Karpas-422 (cell line): Measurements from ENCODE around the gene SUSD4. TPM values are rescaled to one million over a fixed set of nuclear protein-coding genes. Genes with fewer than 3 reads are reported as not detected.

Experiments used
- DNase-seq: peaks from one replicate; pipeline ENCODE4 v3.0.0-alpha.2; 2015
- H2AFZ ChIP-seq: fragments of 200-600 bp; sonication (generic); 2 replicates; pipeline ENCODE4 v1.6.1; 2014; ENCODE audit warnings: antibody characterized with exemption, low read length, mixed read lengths
- H3K27ac ChIP-seq: fragments of 200-600 bp; sonication (generic); 2 replicates; pipeline ENCODE4 v1.5.1; 2014; ENCODE audit warnings: mild to moderate bottlenecking, low read length, moderate library complexity
- H3K27me3 ChIP-seq: fragments of 200-600 bp; sonication (generic); 2 replicates; pipeline ENCODE4 v1.6.1; 2014; ENCODE audit warnings: low read length, mixed read lengths
- H3K36me3 ChIP-seq: fragments of 200-600 bp; sonication (generic); 2 replicates; pipeline ENCODE4 v1.6.1; 2014; ENCODE audit warnings: low read length, mixed read lengths; ENCODE audit not compliant: insufficient read depth
- H3K4me1 ChIP-seq: fragments of 200-600 bp; sonication (generic); 2 replicates; pipeline ENCODE4 v1.6.1; 2014; ENCODE audit warnings: mild to moderate bottlenecking, low read length, mixed read lengths
- H3K4me2 ChIP-seq: fragments of 200-600 bp; sonication (generic); 2 replicates; pipeline ENCODE4 v1.6.1; 2014; ENCODE audit warnings: low read length, low read depth, mild to moderate bottlenecking; ENCODE audit not compliant: poor library complexity, severe bottlenecking
- H3K4me3 ChIP-seq: fragments of 200-600 bp; sonication (generic); 2 replicates; pipeline ENCODE4 v1.5.1; 2014; ENCODE audit warnings: mild to moderate bottlenecking, antibody characterized with exemption, low read length, mixed read lengths
- H3K79me2 ChIP-seq: fragments of 200-600 bp; sonication (generic); 2 replicates; pipeline ENCODE4 v1.6.1; 2014; ENCODE audit warnings: mild to moderate bottlenecking, low read length, mixed read lengths
- H3K9ac ChIP-seq: fragments of 200-600 bp; sonication (generic); 2 replicates; pipeline ENCODE4 v1.6.0; 2014; ENCODE audit warnings: low read length
- H3K9me2 ChIP-seq: fragments of 200-600 bp; sonication (generic), shearing (Covaris generic); replicated peaks from 2 replicates; pipeline ENCODE4 v1.6.0; 2014; ENCODE audit warnings: mild to moderate bottlenecking, low read length, moderate library complexity; ENCODE audit not compliant: insufficient read depth
- H3K9me3 ChIP-seq: fragments of 300-700, 200-600 bp; sonication (generic); 2 replicates; pipeline ENCODE4 v1.6.1; 2014; ENCODE audit warnings: low read length, mixed read lengths
- H4K20me1 ChIP-seq: fragments of 200-600 bp; sonication (generic); 2 replicates; pipeline ENCODE4 v1.6.1; 2014; ENCODE audit warnings: mild to moderate bottlenecking, antibody characterized with exemption, low read length, low read depth; ENCODE audit not compliant: insufficient read depth
- total RNA-seq: library from RNA; depleted of rRNA; stranded (reverse); fragments of >200 nt; shearing (Covaris generic); gene quantifications from 2 replicates; pipeline ENCODE4 v1.2.3, GENCODE V29; 2014; ENCODE audit warnings: low replicate concordance

Gene SUSD4
- total RNA-seq, 1 experiment from 2014 or later, result 0.34 TPM

- Histone ChIP-seq H3K27ac (no peak overlapping the region), H3K9me2 (no peaks in the 10 kb centered on the region), H2AFZ (no peak overlapping the region), H3K27me3 (no peaks in the 10 kb centered on the region), H3K4me1 (peaks cover 10% of the 10 kb centered on the region), H3K4me2 (no peak overlapping the region), H3K9ac (no peak overlapping the region), H4K20me1 (no peaks in the 10 kb centered on the region), H3K79me2 (no peaks in the 10 kb centered on the region), H3K36me3 (no peaks in the 10 kb centered on the region; the same call in 1 of the 2 replicates), H3K4me3 (no peak overlapping the region), H3K9me3 (no peaks in the 10 kb centered on the region)
- no peak for DNase-seq
These were observed 147.9 kb downstream of the SUSD4 start for GRCh38 chr1:223216074-223216473.

GRCh38 chr1:223215026-223215425 lies 148.9 kb downstream of the SUSD4 start:
- Histone ChIP-seq H3K27me3 (no peaks in the 10 kb centered on the region), H3K36me3 (no peaks in the 10 kb centered on the region; the same call in 1 of the 2 replicates), H3K9ac (no peak overlapping the region), H3K9me2 (no peaks in the 10 kb centered on the region), H3K9me3 (no peaks in the 10 kb centered on the region), H2AFZ (no peak overlapping the region), H3K4me2 (no peak overlapping the region), H3K79me2 (no peaks in the 10 kb centered on the region), H3K27ac (no peak overlapping the region), H3K4me1 (peaks cover 7% of the 10 kb centered on the region; the same call in 1 of the 2 replicates), H3K4me3 (no peak overlapping the region), H4K20me1 (no peaks in the 10 kb centered on the region)
- no peak for DNase-seq

GRCh38 chr1:223214261-223214807 lies 149.6 kb downstream of the SUSD4 start:
- H3K27ac ChIP-seq, result no peak overlapping the region
- no peaks in the 10 kb centered on the region; the same call in 1 of the 2 replicates for H3K36me3 ChIP-seq
- DNase-seq, result no peak
- no peak overlapping the region for H3K4me2 ChIP-seq
- H3K9me2 ChIP-seq, result no peaks in the 10 kb centered on the region
- H4K20me1 ChIP-seq, result no peaks in the 10 kb centered on the region
- H3K79me2 ChIP-seq, result no peaks in the 10 kb centered on the region
- no peak overlapping the region for H2AFZ ChIP-seq
- peaks cover 7% of the 10 kb centered on the region; the same call in 1 of the 2 replicates for H3K4me1 ChIP-seq
- no peaks in the 10 kb centered on the region for H3K9me3 ChIP-seq
- no peak overlapping the region for H3K4me3 ChIP-seq
- no peak overlapping the region for H3K9ac ChIP-seq
- no peaks in the 10 kb centered on the region for H3K27me3 ChIP-seq

- no peak overlapping the region for H3K4me2 ChIP-seq
These were observed 151.5 kb downstream of the SUSD4 start for GRCh38 chr1:223212441-223212840.

GRCh38 chr1:223211323-223211985 lies 152.5 kb downstream of the SUSD4 start:
- H3K4me2 ChIP-seq, result no peak overlapping the region
- H3K9me2 ChIP-seq, result no peaks in the 10 kb centered on the region

More at GRCh38 chr1:223212441-223212840, 151.5 kb downstream of the SUSD4 start:
- Histone ChIP-seq H3K9ac (no peak overlapping the region), H3K4me3 (no peak overlapping the region), H3K36me3 (no peaks in the 10 kb centered on the region), H3K4me1 (peaks cover 18% of the 10 kb centered on the region), H2AFZ (no peak overlapping the region), H4K20me1 (no peaks in the 10 kb centered on the region), H3K9me2 (no peaks in the 10 kb centered on the region), H3K79me2 (no peaks in the 10 kb centered on the region), H3K9me3 (no peaks in the 10 kb centered on the region), H3K27me3 (no peaks in the 10 kb centered on the region), H3K27ac (no peak overlapping the region)
- no peak for DNase-seq

GRCh38 chr1:223210788-223211120 lies 153.2 kb downstream of the SUSD4 start:
- Histone ChIP-seq H3K79me2 (no peaks in the 10 kb centered on the region), H3K9ac (no peak overlapping the region), H4K20me1 (no peaks in the 10 kb centered on the region), H2AFZ (no peak overlapping the region), H3K27ac (no peak overlapping the region), H3K9me2 (no peaks in the 10 kb centered on the region), H3K36me3 (no peaks in the 10 kb centered on the region), H3K4me3 (no peak overlapping the region), H3K27me3 (no peaks in the 10 kb centered on the region), H3K4me1 (peaks cover 11% of the 10 kb centered on the region), H3K4me2 (no peak overlapping the region), H3K9me3 (no peaks in the 10 kb centered on the region)
- DNase-seq, result no peak

More at GRCh38 chr1:223211323-223211985, 152.5 kb downstream of the SUSD4 start:
- no peak overlapping the region for H3K27ac ChIP-seq
- peaks cover 13% of the 10 kb centered on the region for H3K4me1 ChIP-seq
- DNase-seq, result no peak
- H3K4me3 ChIP-seq, result no peak overlapping the region
- no peaks in the 10 kb centered on the region for H3K36me3 ChIP-seq
- H3K79me2 ChIP-seq, result no peaks in the 10 kb centered on the region
- H2AFZ ChIP-seq, result no peak overlapping the region
- H3K9ac ChIP-seq, result no peak overlapping the region
- H3K27me3 ChIP-seq, result no peaks in the 10 kb centered on the region
- H4K20me1 ChIP-seq, result no peaks in the 10 kb centered on the region
- no peaks in the 10 kb centered on the region for H3K9me3 ChIP-seq

- H3K27me3 ChIP-seq, result no peaks in the 10 kb centered on the region
- no peaks in the 10 kb centered on the region for H3K9me3 ChIP-seq
- H3K27ac ChIP-seq, result no peak overlapping the region
- DNase-seq, result no peak
- H3K9me2 ChIP-seq, result no peaks in the 10 kb centered on the region
- H3K79me2 ChIP-seq, result no peaks in the 10 kb centered on the region
- H2AFZ ChIP-seq, result no peak overlapping the region
- peaks cover 11% of the 10 kb centered on the region for H3K4me1 ChIP-seq
- no peak overlapping the region for H3K9ac ChIP-seq
- H3K36me3 ChIP-seq, result no peaks in the 10 kb centered on the region
- no peak overlapping the region for H3K4me2 ChIP-seq
- H3K4me3 ChIP-seq, result no peak overlapping the region
- H4K20me1 ChIP-seq, result no peaks in the 10 kb centered on the region
These were observed 153.8 kb downstream of the SUSD4 start for GRCh38 chr1:223209992-223210787.

- H4K20me1 ChIP-seq, result no peaks in the 10 kb centered on the region
- H3K4me3 ChIP-seq, result no peak overlapping the region
- no peaks in the 10 kb centered on the region for H3K9me3 ChIP-seq
- DNase-seq, result no peak
- no peak overlapping the region for H3K27ac ChIP-seq
- H2AFZ ChIP-seq, result no peak overlapping the region
- H3K4me1 ChIP-seq, result peaks cover 11% of the 10 kb centered on the region
- no peak overlapping the region for H3K4me2 ChIP-seq
- H3K9ac ChIP-seq, result no peak overlapping the region
- H3K36me3 ChIP-seq, result no peaks in the 10 kb centered on the region
- H3K27me3 ChIP-seq, result no peaks in the 10 kb centered on the region
- no peaks in the 10 kb centered on the region for H3K79me2 ChIP-seq
- H3K9me2 ChIP-seq, result no peaks in the 10 kb centered on the region
These were observed 154.6 kb downstream of the SUSD4 start for GRCh38 chr1:223209293-223209898.
